HCT116 (cell line): Measurements from ENCODE around the gene KLHL2. TPM values are rescaled to one million over a fixed set of nuclear protein-coding genes. Genes with fewer than 3 reads are reported as not detected.

Source experiments
- ATAC-seq: fragments of 200-7000 bp; cut with Tn5 transposase; 2 replicates; pipeline ENCODE4 v1.9.1; 2020; ENCODE audit warnings: mild to moderate bottlenecking, moderate library complexity
- BruUV-seq: library from RNA; stranded (reverse); fragments of 400-500 nt; replicated peaks from 2 replicates; lab custom pipeline; 2021; lab: Mats Ljungman, UMichigan
- CTCF ChIA-PET: fragments of 300-600 bp; sonication (Branson Sonifier 250); formaldehyde crosslinking; loops from one replicate; lab custom pipeline; 2021; ENCODE audit warnings: antibody characterized with exemption; lab: Charles Lee
- POLR2A ChIA-PET: fragments of 300-600, 350-600 bp; sonication (Branson Sonifier 250); formaldehyde crosslinking; loops from one replicate; lab custom pipeline; 2021; ENCODE audit warnings: antibody characterized with exemption; lab: Charles Lee
- RAD21 ChIA-PET, 2 experiments: fragments of 300-600 bp; sonication (Branson Sonifier 250); formaldehyde crosslinking; loops; one replicate each; lab custom pipeline; 2023; ENCODE audit warnings: low total read pairs in 2 of 2; ENCODE audit not compliant: uncharacterized antibody in 2 of 2, unreplicated experiment in 2 of 2, low non-redundant PET in 1 of 2; lab: Charles Lee
- DNase-seq: peaks from one replicate; pipeline ENCODE4 v3.0.0-alpha.2; 2010; ENCODE audit warnings: low read depth, low spot score
- H2AFZ ChIP-seq: fragments of 200-600 bp; shearing (Covaris generic), sonication (generic); 2 replicates; pipeline ENCODE4 v1.6.1; 2017; ENCODE audit warnings: low read depth, mixed run types, mixed read lengths, antibody characterized with exemption, low read length; ENCODE audit not compliant: poor library complexity, severe bottlenecking
- H3K27ac ChIP-seq: 2 replicates; pipeline ENCODE4 v1.5.1; 2012; ENCODE audit warnings: low read depth, low read length
- H3K27me3 ChIP-seq: fragments of 200-600 bp; sonication (generic); 2 replicates; pipeline ENCODE4 v1.6.1; 2016; ENCODE audit warnings: mixed run types, low read length, mixed read lengths; ENCODE audit not compliant: insufficient read depth
- H3K36me3 ChIP-seq, 2 experiments: fragments of 200-500 bp in 1 of 2; fragments of 200-600 bp in 1 of 2; sonication (Bioruptor generic) in 1 of 2; sonication (generic) in 1 of 2; 2 replicates each; pipeline versions ENCODE4 v1.5.1 to v1.6.1; 2014 to 2016; ENCODE audit warnings: low read length in 2 of 2, inconsistent platforms in 1 of 2, mixed read lengths in 1 of 2, mixed run types in 1 of 2; ENCODE audit not compliant: insufficient read depth in 2 of 2, control insufficient read depth in 1 of 2
- H3K4me1 ChIP-seq, 2 experiments: fragments of 200-600 bp in 1 of 2; sonication (generic) in 1 of 2; 2 replicates each; pipeline versions ENCODE4 v1.5.1 to v1.6.1; 2012 to 2017; ENCODE audit warnings: low read length in 2 of 2, inconsistent platforms in 1 of 2, mild to moderate bottlenecking in 1 of 2, mixed read lengths in 1 of 2, mixed run types in 1 of 2, moderate library complexity in 1 of 2; ENCODE audit not compliant: insufficient read depth in 2 of 2, control insufficient read depth in 1 of 2
- H3K4me2 ChIP-seq: fragments of 200-600 bp; sonication (generic); 2 replicates; pipeline ENCODE4 v1.6.1; 2017; ENCODE audit warnings: mixed run types, low read length, mixed read lengths
- H3K4me3 ChIP-seq, 2 experiments: fragments of 200-600 bp in 1 of 2; sonication (generic) in 1 of 2; replicated peaks in 1 of 2; 2 replicates each; pipeline ENCODE4 v1.5.1; 2011 to 2016; ENCODE audit warnings: low read length in 2 of 2, control low read depth in 1 of 2, low read depth in 1 of 2, mild to moderate bottlenecking in 1 of 2, mixed read lengths in 1 of 2, mixed run types in 1 of 2
- H3K79me2 ChIP-seq: fragments of 200-600 bp; sonication (generic); 2 replicates; pipeline ENCODE4 v1.6.1; 2017; ENCODE audit warnings: mild to moderate bottlenecking, mixed run types, low read length, moderate library complexity, mixed read lengths; ENCODE audit not compliant: insufficient read depth
- H3K9ac ChIP-seq: fragments of 200-600 bp; sonication (generic); 2 replicates; pipeline ENCODE4 v1.6.1; 2016; ENCODE audit warnings: low read length, mixed read lengths
- H3K9me2 ChIP-seq: fragments of 200-600 bp; sonication (generic), shearing (Covaris generic); 2 replicates; pipeline ENCODE4 v1.6.1; 2017; ENCODE audit warnings: mixed run types, mild to moderate bottlenecking, moderate library complexity; ENCODE audit not compliant: insufficient read depth
- H3K9me3 ChIP-seq, 2 experiments: fragments of 200-500 bp in 1 of 2; fragments of 200-600 bp in 1 of 2; sonication (Bioruptor generic) in 1 of 2; sonication (generic) in 1 of 2; 2 replicates each; pipeline ENCODE4 v1.6.1; 2014 to 2017; ENCODE audit warnings: low read length in 2 of 2, mixed read lengths in 2 of 2, inconsistent platforms in 1 of 2, low read depth in 1 of 2, mild to moderate bottlenecking in 1 of 2, mixed run types in 1 of 2, moderate library complexity in 1 of 2; ENCODE audit not compliant: control insufficient read depth in 1 of 2, insufficient read depth in 1 of 2
- H4K20me1 ChIP-seq: fragments of 200-600 bp; sonication (generic), shearing (Covaris generic); 2 replicates; pipeline ENCODE4 v1.6.1; 2017; ENCODE audit warnings: mixed run types, mild to moderate bottlenecking, moderate library complexity; ENCODE audit not compliant: insufficient read depth
- CEBPB ChIP-seq: IDR thresholded peaks from 2 replicates; pipeline ENCODE4 v1.6.1; 2012; ENCODE audit warnings: low read depth
- CTCF ChIP-seq, 3 experiments: fragments of 200-600 bp in 1 of 3; sonication (generic) in 1 of 3; IDR thresholded peaks in 2 of 3; conservative IDR thresholded peaks in 1 of 3; 2 replicates each; pipeline ENCODE4 v1.5.1; 2012 to 2017; ENCODE audit warnings: low read depth in 2 of 3, low read length in 2 of 3, antibody characterized with exemption in 1 of 3, borderline replicate concordance in 1 of 3, control low read depth in 1 of 3, mild to moderate bottlenecking in 1 of 3, mixed read lengths in 1 of 3, mixed run types in 1 of 3, moderate library complexity in 1 of 3; ENCODE audit not compliant: insufficient read depth in 1 of 3
- EZH2 ChIP-seq: fragments of 200-600 bp; sonication (generic); IDR thresholded peaks from 2 replicates; pipeline ENCODE4 v1.6.1; 2017; ENCODE audit warnings: antibody characterized with exemption, mixed run types
- EZH2phosphoT487 ChIP-seq: fragments of 200-600 bp; IDR thresholded peaks from 2 replicates; pipeline ENCODE4 v1.6.1; 2018; ENCODE audit warnings: antibody characterized with exemption, borderline replicate concordance
- FOSL1 ChIP-seq: IDR thresholded peaks from 2 replicates; pipeline ENCODE4 v1.6.1; 2012; ENCODE audit warnings: low read depth
- POLR2AphosphoS5 ChIP-seq: IDR thresholded peaks from 2 replicates; pipeline ENCODE4 v1.6.1; 2011; ENCODE audit warnings: mild to moderate bottlenecking, low read depth, low read length, moderate library complexity
- RAD21 ChIP-seq: IDR thresholded peaks from 2 replicates; pipeline ENCODE4 v1.6.1; 2012; ENCODE audit warnings: low read depth, mild to moderate bottlenecking
- SIN3A ChIP-seq: IDR thresholded peaks from 2 replicates; pipeline ENCODE4 v1.6.1; 2012; ENCODE audit warnings: low read depth
- YY1 ChIP-seq: IDR thresholded peaks from 2 replicates; pipeline ENCODE4 v1.6.1; 2011; ENCODE audit warnings: low read length, low read depth, moderate library complexity, mild to moderate bottlenecking; ENCODE audit not compliant: insufficient replicate concordance; ENCODE audit errors: extremely low read depth
- ZNF274 ChIP-seq: fragments of 200-500 bp; sonication (Bioruptor generic); IDR thresholded peaks from 2 replicates; pipeline ENCODE4 v1.6.1; 2014; ENCODE audit warnings: mild to moderate bottlenecking, low read depth, low read length, inconsistent platforms
- intact Hi-C: fragments of 100-400 bp; cut with micrococcal nuclease; formaldehyde crosslinking; loops from 2 replicates; pipeline ENCODE4 v1.10.0; 2022
- total RNA-seq: library from RNA; stranded (reverse); gene quantifications from one replicate; pipeline ENCODE4 v1.2.1, GENCODE V29; 2021; ENCODE audit not compliant: unreplicated experiment
- TF ChIP-seq, protein P1 (sequence below): IDR thresholded peaks from 2 replicates; pipeline ENCODE4 v1.6.1; 2012

Gene KLHL2
- total RNA-seq, 1 experiment from 2014 or later: 24.6 TPM

DNA sequence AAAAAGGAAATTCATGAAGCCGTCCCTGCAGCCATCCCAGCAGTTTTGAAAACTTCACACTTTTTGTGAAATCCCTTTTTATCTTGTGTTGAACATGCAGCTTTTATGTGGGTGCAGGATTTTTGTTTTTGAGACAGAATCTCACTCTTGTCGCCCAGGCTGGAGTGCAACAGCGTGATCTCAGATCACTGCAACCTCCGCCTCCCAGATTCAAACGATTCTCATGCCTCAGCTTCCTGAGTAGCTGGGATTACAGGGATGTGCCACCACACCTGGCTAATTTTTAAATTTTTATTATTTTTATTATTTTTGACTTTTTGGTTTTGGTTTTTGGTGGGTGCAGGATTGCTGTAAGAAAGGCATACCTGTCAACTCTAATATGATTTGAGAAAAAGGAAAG lies 112.1 kb downstream of the KLHL2 start:
- Histone ChIP-seq H3K27me3 (no peaks in the 10 kb centered on the region), H3K4me2 (no peak overlapping the region), H2AFZ (no peak overlapping the region), H3K27ac (no peak overlapping the region), H3K79me2 (no peaks in the 10 kb centered on the region), H3K4me1 (no peaks in the 10 kb centered on the region), H3K9me3 (no peaks in the 10 kb centered on the region), H3K36me3 (peaks cover 0 to 3% of the 10 kb centered on the region in 2 experiments; a peak in 1 of 4 replicates), H3K9ac (no peak overlapping the region), H4K20me1 (no peaks in the 10 kb centered on the region), H3K9me2 (no peaks in the 10 kb centered on the region), H3K4me3 (no peak overlapping the region)
- intact Hi-C loops: no loop called here
- DNase-seq: no peak
- no peak for ATAC-seq
- ChIA-PET CTCF (no interaction called here), POLR2A (no interaction called here), RAD21 (no interaction called here)
- BruUV-seq: no TSS peak
- TF ChIP-seq FOSL1 (no peak), SIN3A (no peak), EZH2 (no peak), POLR2AphosphoS5 (no peak), RAD21 (no peak), CTCF (IDR thresholded peaks at IDR 0.05 in 2 of 3, conservative IDR thresholded peaks at IDR 0.05 in 1 of 3; ENCODE audit: borderline replicate concordance in 1 of 3, insufficient read depth in 1 of 3, low read depth in 2 of 3, low read length in 2 of 3) (no peak), EZH2phosphoT487 (no peak), CEBPB (no peak), ZNF274 (no peak), YY1 (no peak)
- TF ChIP-seq, protein P1, sequence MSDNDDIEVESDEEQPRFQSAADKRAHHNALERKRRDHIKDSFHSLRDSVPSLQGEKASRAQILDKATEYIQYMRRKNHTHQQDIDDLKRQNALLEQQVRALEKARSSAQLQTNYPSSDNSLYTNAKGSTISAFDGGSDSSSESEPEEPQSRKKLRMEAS: no peak
